ENCODE results near the gene TDO2. TPM values are rescaled to one million over a fixed set of nuclear protein-coding genes. Genes with fewer than 3 reads are reported as not detected.

The TDO2 gene
- total and polyA plus RNA-seq, 2 of the 13 experiments (the other 11 are each of a cell fraction or from before 2014, with no cell fraction given): not detected

GRCh38 chr4:155962767-155963166 lies 59.3 kb downstream of the TDO2 start:
- WGBS (ENCODE audit: low lambda C conversion rate): 0% methylated on average over 2 of the region's 2 CpGs
- H3K9ac ChIP-seq (ENCODE audit: insufficient read depth, low read depth, low read length): no peak overlapping the region
- in situ Hi-C loops (cut with HindIII; ENCODE audit: extremely low pct_ligation_motif_present, low pct_unique_long_range_greater_than_20kb) (no loop called here), intact Hi-C loops (cut with micrococcal nuclease; ENCODE audit: unreplicated experiment) (no loop called here)
- BruUV-seq (replicated peaks): no TSS peak
- no peaks in the 10 kb centered on the region for H3K36me3 ChIP-seq (replicated peaks in 1 of 2; ENCODE audit: control insufficient read depth in 1 of 2, insufficient read depth in 2 of 2, low read length in 2 of 2)
- H3K4me1 ChIP-seq (ENCODE audit: insufficient read depth, low read length): no peaks in the 10 kb centered on the region
- DNase-seq (ENCODE audit: low spot score) (no peak), FAIRE-seq (no peak), ATAC-seq (no peak)
- no peaks in the 10 kb centered on the region for H4K20me1 ChIP-seq (ENCODE audit: insufficient read depth, low read length)
- ChIA-PET CTCF (ENCODE audit: low intra/inter-chr PET ratio, low total read pairs) (no interaction called here), POLR2A (no interaction called here)
- no peak overlapping the region for H3K4me3 ChIP-seq (replicated peaks in 1 of 3; ENCODE audit: insufficient read depth in 1 of 3, low read depth in 2 of 3, low read length in 3 of 3)
- TF ChIP-seq GABPA (IDR thresholded peaks at IDR 0.05; ENCODE audit: low read depth, low read length) (no peak), GABPA (CRISPR knock-in tag; IDR thresholded peaks at IDR 0.05; ENCODE audit: low read depth) (no peak), SPEN (CRISPR knock-in tag; IDR thresholded peaks at IDR 0.05; ENCODE audit: low read depth) (no peak), ZSCAN12 (CRISPR knock-in tag; IDR thresholded peaks at IDR 0.05) (no peak), ZIK1 (CRISPR knock-in tag; IDR thresholded peaks at IDR 0.05; ENCODE audit: borderline replicate concordance, low read depth) (no peak), CBX1 (IDR thresholded peaks at IDR 0.05; ENCODE audit: low read depth) (no peak)
- H3K9me3 ChIP-seq (ENCODE audit: low read length): no peaks in the 10 kb centered on the region
- H3K4me2 ChIP-seq (ENCODE audit: low read depth, low read length): no peak overlapping the region
- no peak overlapping the region for H2AFZ ChIP-seq (ENCODE audit: low read length)
- no peak overlapping the region for H3K27ac ChIP-seq (ENCODE audit: extremely low read length, insufficient read depth, low read length)
- H3K27me3 ChIP-seq (ENCODE audit: control insufficient read depth in 1 of 2, insufficient read depth in 2 of 2, low read length in 2 of 2): no peaks in the 10 kb centered on the region
- H3K79me2 ChIP-seq (ENCODE audit: insufficient read depth, low read length): no peaks in the 10 kb centered on the region

GRCh38 chr4:155964016-155964891 lies 60.8 kb downstream of the TDO2 start:
- no peak for DNase-seq (ENCODE audit: low spot score)
- TF ChIP-seq ZNF20 (CRISPR knock-in tag; IDR thresholded peaks at IDR 0.05) (no peak), CREB1 (IDR thresholded peaks at IDR 0.05) (peak; percentile 50; the same call in 1 of the 2 replicates), CREB1 (CRISPR knock-in tag; IDR thresholded peaks at IDR 0.05) (no peak), MAFF (IDR thresholded peaks at IDR 0.05; ENCODE audit: low read depth, low read length) (peak; percentile 56), MAFK (conservative IDR thresholded peaks at IDR 0.05 in 1 of 2, IDR thresholded peaks at IDR 0.05 in 1 of 2; ENCODE audit: low read length in 2 of 2) (peak; percentile 48 to 69; a peak in 2 of 4 replicates), GTF3A (CRISPR knock-in tag; conservative IDR thresholded peaks at IDR 0.05) (no peak)
- no TSS peak for BruUV-seq (replicated peaks)

More at GRCh38 chr4:155964016-155964891, 60.8 kb downstream of the TDO2 start:
- ChIA-PET POLR2A (no interaction called here), CTCF (ENCODE audit: low intra/inter-chr PET ratio, low total read pairs) (no interaction called here)
- no peaks in the 10 kb centered on the region for H3K27me3 ChIP-seq (ENCODE audit: control insufficient read depth in 1 of 2, insufficient read depth in 2 of 2, low read length in 2 of 2)
- FAIRE-seq (no peak), ATAC-seq (no peak)
- no peaks in the 10 kb centered on the region for H3K4me1 ChIP-seq (ENCODE audit: insufficient read depth, low read length)
- no peaks in the 10 kb centered on the region for H3K79me2 ChIP-seq (ENCODE audit: insufficient read depth, low read length)
- H3K27ac ChIP-seq (ENCODE audit: extremely low read length, insufficient read depth, low read length): no peak overlapping the region
- no peak overlapping the region for H3K4me3 ChIP-seq (replicated peaks in 1 of 3; ENCODE audit: insufficient read depth in 1 of 3, low read depth in 2 of 3, low read length in 3 of 3)
- intact Hi-C loops (cut with micrococcal nuclease; ENCODE audit: unreplicated experiment): no loop called here
- H3K9me3 ChIP-seq (ENCODE audit: low read length): no peaks in the 10 kb centered on the region
- in situ Hi-C loops (cut with HindIII; ENCODE audit: extremely low pct_ligation_motif_present, low pct_unique_long_range_greater_than_20kb): no loop called here
- no peaks in the 10 kb centered on the region for H4K20me1 ChIP-seq (ENCODE audit: insufficient read depth, low read length)
- H3K36me3 ChIP-seq (replicated peaks in 1 of 2; ENCODE audit: control insufficient read depth in 1 of 2, insufficient read depth in 2 of 2, low read length in 2 of 2): no peaks in the 10 kb centered on the region
- no peak overlapping the region for H3K9ac ChIP-seq (ENCODE audit: insufficient read depth, low read depth, low read length)
- H2AFZ ChIP-seq (ENCODE audit: low read length): no peak overlapping the region
- H3K4me2 ChIP-seq (ENCODE audit: low read depth, low read length): no peak overlapping the region
- WGBS (ENCODE audit: low lambda C conversion rate): 8% methylated on average over 8 of the region's 8 CpGs

Data from HepG2 (cell line).